Inferior parietal cortex (tissue), 1 donor: ENCODE data around the gene CACNA1A.
A peak's percentile ranks its signal among the peaks of the same experiment; 100 is the strongest.

ENCODE experiments used
- DNase-seq: peaks from one replicate; pipeline ENCODE4 v3.0.0-alpha.2; 2016; ENCODE audit errors: extremely low spot score

CACNA1A gene

DNA sequence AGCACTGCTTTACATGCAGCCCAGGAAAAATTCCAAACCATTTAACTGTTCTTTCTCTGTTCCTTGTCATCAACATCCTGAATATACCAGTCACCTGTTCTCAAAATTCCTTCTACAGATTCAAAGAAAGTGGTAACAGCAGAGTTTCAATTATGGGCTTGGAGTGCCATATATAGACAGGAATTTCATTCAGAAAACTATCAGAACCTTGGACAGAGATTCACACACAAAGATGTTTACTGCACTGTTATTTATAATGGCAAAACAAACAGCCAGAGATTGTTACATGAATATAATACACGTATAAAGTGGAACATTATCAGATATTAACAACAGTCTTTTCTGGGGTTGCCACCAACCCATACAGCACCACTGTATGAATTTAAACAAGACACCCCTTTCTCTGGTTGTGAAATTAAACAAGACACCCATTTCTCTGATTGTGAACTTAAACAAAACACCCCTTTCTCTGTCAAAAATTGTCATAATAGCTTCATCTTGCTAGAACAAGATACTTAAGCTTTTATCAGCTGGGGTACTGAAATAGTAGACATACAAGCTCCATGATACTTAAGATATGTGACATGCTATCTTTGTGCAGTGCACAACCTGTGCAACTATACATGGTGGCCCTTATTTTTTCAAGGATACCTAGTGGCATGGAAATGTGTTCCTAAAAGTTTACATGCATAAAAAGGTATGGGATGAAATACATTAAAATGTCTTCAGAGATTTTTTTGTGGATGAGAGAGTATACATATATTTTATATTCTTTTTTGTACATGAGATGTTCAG lies 12.6 kb downstream of the CACNA1A start:
- DNase-seq: no peak

DNA sequence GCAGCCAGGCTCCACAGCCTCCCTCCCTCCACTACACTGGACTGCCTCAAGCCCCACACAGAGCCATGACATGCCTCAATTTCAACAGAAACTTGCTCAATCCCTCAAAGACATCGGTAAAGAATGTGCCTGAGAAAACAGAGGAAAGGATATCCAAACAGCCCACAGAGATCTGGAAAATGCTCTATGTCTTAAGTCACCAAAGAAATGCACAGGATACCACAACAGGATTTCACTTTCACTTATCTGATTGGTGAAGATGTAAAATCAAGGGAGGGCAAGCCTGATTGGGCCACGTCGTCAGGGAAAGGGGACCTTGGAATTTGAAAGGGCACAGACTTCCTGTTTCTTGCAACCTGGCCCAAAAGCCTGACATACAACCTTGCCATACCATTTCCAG lies 14.2 kb downstream of the CACNA1A start:
- DNase-seq: no peak

DNA sequence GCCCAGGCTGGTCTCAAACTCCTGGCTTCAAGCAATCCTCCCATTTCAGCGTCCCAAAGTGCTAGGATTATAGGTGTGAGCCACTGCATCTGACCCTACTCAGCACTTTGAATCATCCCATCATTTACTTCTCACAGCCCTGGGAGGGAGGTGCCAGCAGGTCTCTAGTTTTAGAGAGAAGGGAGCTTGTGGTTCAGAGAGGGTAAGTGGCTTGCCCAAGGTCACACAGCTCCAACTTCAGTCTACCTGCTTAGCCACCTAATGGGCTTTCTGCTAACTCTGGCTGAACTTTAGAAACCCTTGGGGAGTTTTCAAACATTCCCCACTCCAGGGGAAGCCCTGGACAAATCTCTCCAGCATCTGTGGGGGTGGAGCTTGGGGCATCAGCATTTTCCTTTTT lies 18.3 kb downstream of the CACNA1A start:
- DNase-seq: no peak

DNA sequence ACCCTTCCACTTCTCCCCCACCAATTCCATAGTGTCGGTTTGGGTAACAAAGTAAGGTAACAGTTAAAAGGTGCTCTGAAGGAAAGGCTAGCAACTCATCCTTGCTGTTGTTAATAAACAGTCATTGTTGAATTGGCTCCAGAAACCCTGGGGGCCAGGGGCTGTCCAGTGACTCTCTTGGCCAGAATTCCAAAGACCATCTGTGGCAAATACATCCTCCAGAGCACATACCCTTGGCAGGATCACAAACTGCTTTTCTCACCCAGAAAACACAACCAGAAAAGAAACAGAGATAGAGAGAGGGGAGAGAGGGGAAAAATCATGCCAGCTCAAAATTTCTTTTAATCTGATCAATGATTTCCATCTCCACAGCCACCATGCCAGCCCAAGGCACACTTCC lies 22.1 kb downstream of the CACNA1A start:
- DNase-seq: no peak

DNA sequence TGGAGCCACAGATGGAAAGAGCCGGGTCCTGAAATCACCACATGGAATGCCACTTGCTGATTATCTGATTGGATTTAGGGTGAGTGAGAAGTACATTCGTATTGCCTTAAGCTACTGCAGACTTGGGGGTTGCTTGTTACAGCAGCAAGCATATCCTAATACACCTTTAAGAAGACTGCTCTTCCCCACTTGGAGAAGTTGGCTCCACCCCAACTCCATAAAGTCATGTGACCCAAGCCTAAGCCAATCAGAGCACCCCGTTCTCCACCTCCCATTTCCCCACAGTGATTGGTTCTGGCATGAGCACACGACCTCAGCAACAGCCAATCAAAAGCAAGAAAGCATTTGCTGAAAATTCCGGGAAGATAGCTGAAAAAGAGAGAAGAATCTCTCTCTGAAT lies 23.1 kb downstream of the CACNA1A start:
- no peak for DNase-seq

DNA sequence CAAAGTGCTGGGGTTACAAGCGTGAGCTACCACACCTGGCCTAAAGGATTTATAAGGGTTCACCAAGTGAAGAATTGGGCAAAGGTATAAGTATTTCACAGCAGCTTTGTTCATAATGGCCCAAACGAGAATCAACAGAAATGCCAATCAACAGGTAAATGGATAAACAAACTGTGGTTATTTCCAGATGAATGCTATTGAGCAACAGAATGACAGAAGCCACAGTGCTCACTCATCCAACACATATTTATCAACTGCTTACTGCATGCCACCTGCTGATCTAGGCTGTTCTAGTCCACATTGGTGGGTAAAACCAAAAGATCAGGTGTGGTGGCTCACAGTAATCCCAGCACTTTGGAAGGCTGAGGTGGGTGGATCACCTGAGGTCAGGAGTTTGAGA lies 27.7 kb downstream of the CACNA1A start:
- no peak for DNase-seq

DNA sequence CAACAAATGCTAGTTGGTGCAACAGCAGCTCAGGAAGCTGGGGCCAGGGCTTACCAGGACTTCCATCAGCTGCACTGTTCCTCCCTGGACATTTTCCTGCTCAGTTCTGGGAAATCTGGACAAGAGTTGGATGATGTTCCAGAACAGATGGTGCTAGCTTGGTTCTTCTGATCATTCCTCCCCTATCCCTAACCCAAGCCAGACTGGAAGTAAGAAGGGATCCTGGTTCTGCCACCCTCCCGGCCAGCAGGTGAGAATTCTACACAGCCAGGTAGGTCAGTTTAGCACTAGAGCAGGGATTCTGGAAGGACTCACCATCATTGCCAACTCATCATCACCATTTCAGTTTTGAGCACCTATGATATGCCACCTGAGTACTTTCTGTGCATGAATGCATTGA lies 30.2 kb downstream of the CACNA1A start:
- DNase-seq: no peak

DNA sequence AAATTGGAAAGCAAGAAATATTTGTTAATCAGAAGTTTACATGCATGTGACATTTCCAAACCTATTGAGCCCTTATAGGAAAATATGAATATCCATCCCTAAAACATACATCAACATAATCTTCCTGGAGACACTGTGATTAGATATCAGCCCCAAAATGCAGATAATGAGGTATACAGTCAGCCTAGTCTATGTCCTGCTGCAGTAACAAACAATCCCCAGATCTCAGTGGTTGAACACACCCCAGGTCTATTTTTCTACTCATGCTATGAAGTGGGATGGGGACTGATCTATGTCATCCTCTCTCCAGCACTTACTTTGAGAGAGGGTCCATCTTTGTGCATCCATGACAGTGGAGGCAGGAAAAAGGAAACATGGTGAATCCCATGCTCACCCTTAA lies 31.2 kb downstream of the CACNA1A start:
- no peak for DNase-seq

DNA sequence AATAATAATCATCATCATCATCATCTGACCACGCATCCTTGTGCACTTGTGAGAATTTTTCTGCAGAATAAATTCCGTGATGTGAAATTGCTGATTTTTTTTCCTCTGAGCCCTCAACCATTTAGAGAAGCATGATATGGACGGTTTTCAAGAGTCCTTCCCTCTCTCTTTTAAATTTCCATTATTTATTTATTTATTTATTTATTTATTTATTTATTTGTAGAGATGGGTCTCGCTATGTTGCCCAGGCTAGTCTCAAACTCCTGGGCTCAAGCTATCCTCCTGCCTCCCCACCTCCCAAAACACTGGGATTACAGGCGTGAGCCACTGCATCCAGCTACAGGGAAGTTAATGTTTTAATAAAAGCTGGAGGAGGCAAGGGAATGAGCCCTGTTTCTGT lies 39.6 kb downstream of the CACNA1A start:
- DNase-seq: no peak

DNA sequence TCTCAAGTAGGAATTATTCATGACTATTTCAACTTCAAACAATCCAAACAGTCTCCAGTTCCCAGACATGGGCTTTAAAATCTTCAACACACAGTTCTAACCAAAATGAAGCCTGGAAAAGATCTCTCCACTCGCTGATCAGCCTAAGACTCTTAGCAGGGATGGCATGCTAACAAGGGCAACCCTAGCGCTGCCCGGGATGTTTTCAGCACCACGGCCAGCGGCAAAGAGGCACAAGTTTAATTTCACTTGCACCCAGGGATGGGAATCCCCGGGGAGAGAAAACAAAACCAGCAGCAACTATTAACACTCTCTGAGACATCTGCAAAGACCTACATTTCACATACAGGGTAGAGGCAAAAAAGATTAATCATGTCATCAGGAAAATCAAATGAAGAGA lies 43.0 kb downstream of the CACNA1A start:
- no peak for DNase-seq

DNA sequence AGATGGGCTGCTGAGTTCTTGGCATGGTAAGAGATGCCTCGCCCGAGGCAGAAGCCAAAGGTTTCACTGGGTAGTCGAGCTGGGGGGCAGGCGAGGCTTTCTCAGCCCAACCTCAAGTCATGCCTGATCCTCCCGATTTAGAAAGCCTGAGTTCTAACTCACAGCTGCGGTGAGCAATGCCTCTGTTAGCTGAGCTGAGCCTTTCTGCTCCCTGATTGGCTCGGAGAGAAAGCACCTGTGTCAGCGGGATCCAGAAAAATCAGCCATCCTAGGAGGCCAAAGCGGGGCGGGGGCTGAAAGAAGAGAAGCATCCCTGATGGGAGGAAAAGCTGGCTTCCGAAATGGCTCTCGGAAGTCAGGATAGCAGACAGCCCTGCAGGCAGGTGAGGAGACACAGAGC lies 44.7 kb downstream of the CACNA1A start:
- no peak for DNase-seq

DNA sequence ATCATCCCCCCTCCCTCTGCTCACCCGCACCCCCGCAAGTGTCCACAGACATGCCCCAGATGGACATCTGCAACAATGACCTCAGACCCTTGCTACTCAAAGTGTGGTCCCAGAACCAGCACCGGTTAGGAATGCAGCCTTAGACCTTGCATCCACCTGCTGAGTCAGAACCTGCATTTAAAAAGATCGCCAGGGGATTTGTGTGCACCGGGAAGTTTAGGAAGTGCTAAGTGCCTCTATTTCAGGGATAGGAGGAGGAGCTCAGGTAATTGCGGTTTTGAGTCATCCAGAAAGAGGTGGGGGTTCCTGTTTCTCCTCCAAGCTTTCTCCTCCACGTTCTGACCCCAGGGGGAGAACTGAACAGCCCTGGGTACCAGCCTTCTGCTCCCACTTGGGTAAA lies 46.2 kb downstream of the CACNA1A start:
- no peak for DNase-seq

DNA sequence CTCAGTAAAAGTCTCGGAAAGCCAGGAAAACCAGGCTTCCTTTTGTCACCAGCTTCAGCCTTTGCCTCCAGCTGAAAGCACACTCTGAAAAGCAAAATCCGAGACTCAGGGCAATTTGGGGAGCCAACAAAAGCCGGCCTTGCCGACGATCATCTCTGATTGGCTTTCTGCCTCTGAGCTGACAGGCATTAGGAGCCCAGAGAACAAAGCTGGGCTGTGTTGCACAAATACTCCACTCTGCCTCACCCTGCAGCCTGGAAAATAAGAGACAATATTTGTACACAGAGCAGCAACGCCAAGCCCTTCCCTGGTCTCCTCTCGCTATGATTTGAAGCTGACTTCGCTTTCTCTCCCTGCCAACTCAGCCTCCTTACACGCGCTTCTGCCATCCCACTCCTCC lies 46.9 kb downstream of the CACNA1A start:
- peak; percentile 76 for DNase-seq

DNA sequence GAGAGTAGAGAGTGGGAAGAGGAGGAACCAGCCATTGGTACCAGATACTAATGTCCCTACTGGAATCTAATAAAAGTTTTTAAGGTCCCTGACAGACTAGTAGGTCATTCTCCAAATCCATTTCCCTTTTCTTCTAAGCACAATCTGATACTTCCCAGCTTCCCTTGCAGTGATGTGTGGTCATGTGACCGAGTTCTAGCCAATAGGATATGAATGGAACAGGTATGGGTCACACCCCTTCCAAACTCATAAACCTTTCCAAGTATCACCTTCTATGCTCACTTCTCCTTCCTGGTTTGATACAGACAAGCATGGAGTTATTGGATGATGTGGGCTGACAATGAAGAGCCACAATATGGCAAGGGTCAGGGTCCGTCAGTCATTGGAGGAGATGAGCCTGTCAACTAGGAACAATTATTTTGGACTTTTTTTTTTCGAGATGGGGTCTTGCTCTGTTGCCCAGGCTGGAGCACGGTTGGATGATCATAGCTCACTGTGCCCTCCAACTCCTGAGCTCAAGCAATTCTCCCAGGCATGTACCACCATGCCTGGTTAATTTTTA lies 54.8 kb downstream of the CACNA1A start:
- no peak for DNase-seq

DNA sequence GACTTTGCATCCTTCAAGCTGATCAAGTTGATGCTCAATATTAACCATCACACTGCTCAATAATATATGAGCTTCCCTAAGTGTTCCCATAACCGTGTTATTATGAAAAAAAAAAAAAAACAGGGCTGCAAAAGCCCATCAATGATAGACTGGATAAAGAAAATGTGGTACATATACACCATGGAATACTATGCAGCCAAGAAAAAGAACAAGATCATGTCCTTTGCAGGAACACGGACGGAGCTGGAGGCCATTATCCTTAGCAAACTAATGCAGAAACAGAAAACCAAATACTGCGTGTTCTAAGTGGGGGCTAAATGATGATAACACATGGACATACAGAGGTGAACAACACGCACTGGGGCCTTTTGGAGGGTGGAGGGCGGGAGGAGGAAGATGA lies 58.3 kb downstream of the CACNA1A start:
- no peak for DNase-seq

DNA sequence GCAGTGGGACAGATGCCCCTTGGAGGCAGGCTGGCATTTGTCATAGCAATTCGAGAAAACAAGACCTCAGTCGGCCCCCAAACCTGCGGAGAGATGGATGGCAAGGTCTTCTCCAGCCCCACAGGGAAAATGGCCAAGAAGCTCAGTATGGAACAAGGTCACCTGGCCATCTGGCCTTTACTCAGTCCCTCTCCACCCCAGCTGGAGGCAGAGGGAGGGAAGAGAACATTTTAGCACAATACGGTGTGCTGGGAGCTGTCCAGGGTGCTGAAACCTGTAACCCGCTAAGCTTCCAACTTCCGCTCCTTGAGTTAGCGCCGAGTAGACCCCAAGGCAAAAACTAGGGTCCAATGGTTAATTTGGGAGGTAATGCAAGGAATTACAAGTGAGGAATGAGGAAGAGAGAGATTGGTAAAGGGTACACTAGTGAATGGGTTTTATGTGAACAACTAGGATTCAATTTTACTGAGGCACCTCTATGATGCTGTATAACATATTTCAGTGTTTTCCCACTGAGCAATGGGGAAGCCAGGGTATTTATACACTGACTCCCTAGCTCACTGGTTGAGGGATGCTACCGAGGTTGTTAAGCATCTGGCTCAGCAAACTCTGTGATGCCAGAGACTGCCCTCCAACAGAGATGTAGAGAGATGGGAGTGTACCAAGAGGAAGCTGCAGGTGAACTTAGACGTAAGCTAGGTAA lies 64.3 kb downstream of the CACNA1A start:
- no peak for DNase-seq

DNA sequence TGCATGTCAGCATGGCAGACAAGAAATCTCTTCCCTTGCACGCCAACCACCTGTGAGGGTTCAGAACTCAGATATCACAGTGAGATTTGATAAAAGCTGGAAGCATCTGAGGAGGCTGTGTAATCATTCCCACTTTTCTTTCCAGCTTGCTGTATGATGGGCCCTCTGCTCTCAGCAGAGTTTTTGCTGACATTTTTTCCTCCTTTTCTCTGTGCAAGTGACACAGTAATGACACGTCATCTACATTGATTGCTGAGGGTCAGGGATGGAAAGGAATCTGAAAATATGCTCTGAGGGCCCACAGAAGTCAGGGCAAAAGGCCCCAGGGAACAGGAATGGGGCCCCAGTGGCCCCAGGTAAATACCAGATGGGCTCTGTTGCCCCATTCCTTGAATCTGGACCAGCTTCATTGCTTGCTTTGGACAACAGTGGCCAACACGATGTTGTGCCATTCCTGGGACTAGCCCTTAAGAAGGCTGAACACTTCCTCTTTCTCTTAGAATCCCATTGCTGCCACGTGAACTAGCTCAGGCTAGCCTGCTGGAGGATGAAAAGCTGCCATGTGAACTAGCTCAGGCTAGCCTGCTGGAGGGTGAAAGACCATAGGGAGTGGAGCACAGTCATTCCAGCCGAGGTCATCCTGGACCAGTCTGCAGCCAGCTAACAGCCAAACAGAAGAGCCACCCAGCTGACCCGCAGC lies 68.2 kb downstream of the CACNA1A start:
- DNase-seq: no peak

DNA sequence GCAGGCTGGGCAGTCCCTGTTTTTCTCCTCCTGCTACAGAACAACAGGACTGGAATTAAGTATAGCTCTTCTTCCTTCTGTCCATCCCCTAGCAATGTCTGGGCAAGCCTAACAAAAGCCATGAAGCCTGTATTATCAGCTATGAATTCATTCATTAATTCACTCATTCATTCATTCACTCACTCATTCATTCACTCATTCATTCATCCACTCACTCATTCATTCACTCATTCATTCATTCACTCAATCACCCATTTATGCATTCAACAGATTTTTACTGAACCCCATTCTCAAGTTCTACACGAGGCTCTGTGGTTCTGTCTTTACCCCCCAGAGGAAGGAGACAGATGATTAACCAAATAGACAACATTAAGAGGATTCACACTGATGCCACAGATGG lies 69.9 kb downstream of the CACNA1A start:
- no peak for DNase-seq

DNA sequence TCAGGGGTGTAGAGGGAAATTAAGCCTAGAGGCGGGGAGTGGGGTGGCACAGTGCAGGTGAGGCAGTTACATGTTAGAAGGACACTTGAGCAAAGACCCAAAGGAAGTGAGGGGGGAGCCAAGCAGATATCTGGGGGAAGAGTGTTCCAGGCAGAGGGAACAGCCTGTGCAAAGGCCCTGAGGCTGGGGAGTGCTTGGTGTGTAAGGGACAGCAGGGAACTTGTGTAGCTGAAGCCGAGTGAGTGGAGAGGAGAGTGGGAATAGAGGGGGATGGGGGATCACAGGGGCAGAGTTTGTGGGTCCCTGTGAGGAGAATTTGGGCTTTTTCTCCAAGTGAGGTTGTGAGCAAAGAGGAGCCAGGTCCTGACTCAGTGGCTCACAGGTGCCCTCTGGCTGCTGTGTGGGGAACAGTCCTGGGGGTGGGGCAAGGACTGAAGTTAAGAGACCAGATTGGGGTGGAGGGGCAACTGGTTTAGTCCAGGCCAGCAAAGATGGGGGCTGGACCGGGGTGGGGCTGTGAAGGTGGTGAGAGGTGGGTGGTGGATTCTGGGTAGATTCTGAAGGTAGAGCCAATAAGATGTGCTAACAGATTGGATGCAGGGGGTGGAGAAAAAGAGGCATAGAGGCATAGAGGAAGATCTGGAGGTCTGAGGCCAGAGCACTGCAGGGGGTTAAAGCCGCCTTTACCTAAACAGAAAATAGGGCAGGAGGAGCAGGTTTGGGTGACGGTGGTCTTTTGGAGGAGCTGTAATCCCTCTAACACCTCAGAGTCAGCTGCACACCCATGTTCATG lies 75.3 kb downstream of the CACNA1A start:
- DNase-seq: no peak

DNA sequence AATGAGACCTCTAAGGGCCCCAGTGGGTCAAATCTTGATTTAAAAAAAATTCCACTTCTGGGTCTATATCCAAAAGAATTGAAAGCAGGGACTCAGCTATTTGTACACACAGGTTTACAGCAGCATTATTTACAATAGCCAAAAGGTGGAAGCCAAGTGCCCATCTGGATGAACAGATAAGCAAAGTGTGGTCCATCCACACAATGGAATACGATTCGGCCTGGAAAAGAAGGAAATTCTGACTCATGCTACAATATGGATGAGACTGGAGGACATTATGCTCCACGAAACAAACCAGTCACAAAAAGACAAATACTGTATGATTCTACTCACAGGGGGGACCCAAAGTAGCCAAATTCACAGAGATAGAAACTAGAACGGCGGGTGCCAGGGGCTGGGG lies 76.7 kb downstream of the CACNA1A start:
- DNase-seq: peak; percentile 26

DNA sequence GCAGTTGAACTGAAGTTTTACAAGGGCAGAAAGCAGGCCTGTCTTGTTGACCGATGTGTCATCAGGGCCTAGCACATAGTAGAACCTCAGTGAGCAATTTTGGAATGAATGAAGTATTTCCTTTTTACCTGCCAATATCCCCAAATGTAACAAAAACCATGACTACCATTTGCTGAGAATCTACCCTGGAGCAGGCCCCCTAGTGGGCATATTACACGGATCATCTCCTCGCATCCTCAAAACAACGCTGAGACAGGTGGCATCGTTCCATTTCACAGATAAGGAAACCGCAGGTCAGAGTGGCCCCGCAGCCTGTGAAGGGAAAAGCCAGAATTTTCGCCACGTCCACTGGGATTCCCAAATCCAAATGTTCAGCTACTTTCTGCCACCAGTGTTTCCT lies 77.9 kb downstream of the CACNA1A start:
- peak; percentile 27 for DNase-seq
